Breast epithelium (tissue), 3 donors: ENCODE results near the gene HS3ST3A1.

Source experiments
- CTCF ChIP-seq, 3 donors: fragments of 450-650 bp; IDR thresholded peaks; one replicate each; pipeline ENCODE4 v1.5.1; 2016 to 2017; ENCODE audit warnings: antibody characterized with exemption in 3 of 3, mild to moderate bottlenecking in 3 of 3, moderate library complexity in 3 of 3
- POLR2A ChIP-seq: fragments of 450-650 bp; IDR thresholded peaks from one replicate; pipeline ENCODE4 v1.6.1; 2016; ENCODE audit warnings: antibody characterized with exemption, mild to moderate bottlenecking, moderate library complexity

GRCh38 chr17:13593021-13593751 lies 8.5 kb downstream of the HS3ST3A1 start:
- no peak for TF ChIP-seq POLR2A
- no peak for TF ChIP-seq CTCF (IDR thresholded peaks at IDR 0.05)
